ENCODE data around the gene AP3D1. TPM values are rescaled to one million over a fixed set of nuclear protein-coding genes. Genes with fewer than 3 reads are reported as not detected.
A peak's percentile ranks its signal among the peaks of the same experiment; 100 is the strongest.

Gene AP3D1
- total RNA-seq, 1 donor from 2014 or later: 146 TPM

DNA sequence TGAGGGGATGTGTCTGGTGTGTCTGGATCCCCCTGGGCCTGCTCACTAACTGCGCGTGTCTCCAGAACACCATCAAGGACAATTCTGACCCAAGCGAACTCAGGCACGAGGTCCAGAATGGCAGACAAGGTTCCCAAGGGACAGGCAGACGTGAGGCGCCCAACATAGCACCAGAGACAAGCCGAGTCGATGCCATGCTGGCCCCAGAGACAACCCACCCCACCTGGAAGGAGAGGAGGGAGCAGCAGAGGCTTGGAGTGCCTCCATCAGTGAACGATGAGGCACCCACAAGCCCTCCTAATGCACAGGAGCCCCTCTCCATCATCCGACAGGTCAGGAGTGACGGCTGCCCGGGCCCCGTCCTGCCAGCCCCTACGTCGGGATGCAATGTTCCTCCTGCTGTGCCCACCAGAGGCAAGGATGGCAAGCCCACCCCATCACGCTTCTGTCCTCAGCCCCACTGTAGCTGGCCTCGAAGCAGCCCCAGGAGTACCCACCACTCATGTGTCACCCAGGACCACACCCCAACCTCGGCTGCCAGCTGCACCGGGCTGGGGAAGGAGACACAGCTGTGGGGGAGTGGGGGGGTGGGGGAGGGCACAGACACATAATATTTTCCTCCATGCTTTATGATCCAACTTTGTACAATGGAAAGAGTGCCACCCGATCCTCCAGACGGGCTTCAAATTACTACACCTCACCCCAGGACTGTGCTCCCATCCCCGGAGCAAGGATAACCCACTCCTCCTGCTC lies 11.8 kb downstream of the AP3D1 start:
- Mint-ChIP-seq H3K36me3 (ENCODE audit: low read depth) (peaks cover 3% of the 10 kb centered on the region), H3K4me1 (peaks cover 7% of the 10 kb centered on the region), H3K4me3 (no peak overlapping the region), H3K27me3 (ENCODE audit: low read depth) (no peaks in the 10 kb centered on the region), H3K9me3 (no peaks in the 10 kb centered on the region), H3K27ac (ENCODE audit: unreplicated experiment) (peak overlapping the region; percentile 86)
- DNase-seq (ENCODE audit: low read depth, low spot score): no peak
- TF ChIP-seq CTCF (conservative IDR thresholded peaks at IDR 0.05): no peak

GRCh38 chr19:2138061-2138728 lies 13.2 kb downstream of the AP3D1 start:
- Mint-ChIP-seq H3K4me3 (no peak overlapping the region), H3K27ac (ENCODE audit: unreplicated experiment) (peak overlapping the region; percentile 83), H3K27me3 (ENCODE audit: low read depth) (no peaks in the 10 kb centered on the region), H3K36me3 (ENCODE audit: low read depth) (peaks cover 4% of the 10 kb centered on the region), H3K9me3 (no peaks in the 10 kb centered on the region), H3K4me1 (peaks cover 7% of the 10 kb centered on the region)
- no peak for DNase-seq (ENCODE audit: low read depth, low spot score)
- TF ChIP-seq CTCF (conservative IDR thresholded peaks at IDR 0.05): no peak

- peaks cover 7% of the 10 kb centered on the region for H3K4me1 Mint-ChIP-seq
- H3K36me3 Mint-ChIP-seq (ENCODE audit: low read depth): peaks cover 6% of the 10 kb centered on the region
- TF ChIP-seq CTCF (conservative IDR thresholded peaks at IDR 0.05): no peak
- no peaks in the 10 kb centered on the region for H3K27me3 Mint-ChIP-seq (ENCODE audit: low read depth)
- no peaks in the 10 kb centered on the region for H3K9me3 Mint-ChIP-seq
- H3K4me3 Mint-ChIP-seq: no peak overlapping the region
- no peak overlapping the region for H3K27ac Mint-ChIP-seq (ENCODE audit: unreplicated experiment)
- no peak for DNase-seq (ENCODE audit: low read depth, low spot score)
These were observed 14.6 kb downstream of the AP3D1 start for GRCh38 chr19:2136796-2137195.

DNA sequence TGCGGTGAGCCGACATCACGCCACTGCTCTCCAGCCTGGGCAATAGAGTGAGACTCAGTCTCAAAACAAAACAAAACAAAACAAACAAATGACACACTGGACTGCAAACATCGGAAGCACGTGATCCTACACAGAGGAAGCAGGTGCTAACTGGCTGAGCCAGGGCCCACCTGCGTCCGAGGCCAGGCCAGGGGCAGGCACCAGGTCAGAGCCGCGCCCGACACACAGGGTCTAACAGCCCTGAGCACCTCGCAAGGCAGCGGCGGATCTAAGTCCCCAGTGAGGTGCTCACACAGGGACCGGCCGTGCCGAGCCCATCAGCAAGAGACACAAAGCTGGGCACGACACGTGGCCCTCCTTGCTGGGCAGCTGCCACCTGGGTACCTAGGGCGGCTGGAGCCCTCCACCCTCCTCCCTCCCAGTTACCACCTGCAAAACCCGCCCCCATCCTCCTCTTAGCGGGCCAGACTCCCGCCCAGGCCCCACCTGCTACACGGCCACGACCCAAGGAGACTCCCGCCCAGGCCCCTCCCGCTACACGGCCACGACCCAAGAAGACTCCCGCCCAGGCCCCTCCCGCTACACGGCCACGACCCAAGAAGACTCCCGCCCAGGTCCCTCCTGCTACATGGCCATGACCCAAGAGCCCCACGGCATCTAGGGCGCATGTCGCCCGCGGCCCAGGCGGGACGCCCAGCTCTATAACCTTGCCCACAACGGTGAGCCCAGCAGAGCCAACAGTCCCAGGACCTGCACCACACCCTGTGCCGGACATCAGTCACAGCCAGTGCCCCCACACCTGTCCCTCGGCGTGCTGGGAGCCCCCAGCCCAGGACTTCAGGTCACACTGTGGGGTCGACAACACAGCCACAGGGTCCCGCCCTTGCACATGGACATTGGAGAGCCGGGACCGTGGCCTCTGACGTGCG lies 15.6 kb downstream of the AP3D1 start:
- TF ChIP-seq CTCF (conservative IDR thresholded peaks at IDR 0.05): no peak
- H3K36me3 Mint-ChIP-seq (ENCODE audit: low read depth): peaks cover 6% of the 10 kb centered on the region

GRCh38 chr19:2132731-2133490 lies 18.5 kb downstream of the AP3D1 start:
- no peaks in the 10 kb centered on the region for H3K4me1 Mint-ChIP-seq
- no peak for TF ChIP-seq CTCF (conservative IDR thresholded peaks at IDR 0.05)
- no peak for DNase-seq (ENCODE audit: low read depth, low spot score)
- H3K36me3 Mint-ChIP-seq (ENCODE audit: low read depth): peaks cover 6% of the 10 kb centered on the region
- no peaks in the 10 kb centered on the region for H3K27me3 Mint-ChIP-seq (ENCODE audit: low read depth)
- no peaks in the 10 kb centered on the region for H3K9me3 Mint-ChIP-seq
- no peak overlapping the region for H3K4me3 Mint-ChIP-seq
- no peak overlapping the region for H3K27ac Mint-ChIP-seq (ENCODE audit: unreplicated experiment)

More for the DNA sequence above, 15.6 kb downstream of the AP3D1 start:
- Mint-ChIP-seq H3K9me3 (no peaks in the 10 kb centered on the region), H3K4me1 (peaks cover 7% of the 10 kb centered on the region), H3K27me3 (ENCODE audit: low read depth) (no peaks in the 10 kb centered on the region), H3K27ac (ENCODE audit: unreplicated experiment) (no peak overlapping the region), H3K4me3 (no peak overlapping the region)
- no peak for DNase-seq (ENCODE audit: low read depth, low spot score)

Measured in neural crest cell (in vitro differentiated cells).